Measurements from ENCODE around the gene TCEA2.
"Not testable (repeated sequence)": the region's sequence is repeated elsewhere in the genome, so short reads cannot be mapped to it uniquely, and the experiment has no call there.

TCEA2 gene

DNA sequence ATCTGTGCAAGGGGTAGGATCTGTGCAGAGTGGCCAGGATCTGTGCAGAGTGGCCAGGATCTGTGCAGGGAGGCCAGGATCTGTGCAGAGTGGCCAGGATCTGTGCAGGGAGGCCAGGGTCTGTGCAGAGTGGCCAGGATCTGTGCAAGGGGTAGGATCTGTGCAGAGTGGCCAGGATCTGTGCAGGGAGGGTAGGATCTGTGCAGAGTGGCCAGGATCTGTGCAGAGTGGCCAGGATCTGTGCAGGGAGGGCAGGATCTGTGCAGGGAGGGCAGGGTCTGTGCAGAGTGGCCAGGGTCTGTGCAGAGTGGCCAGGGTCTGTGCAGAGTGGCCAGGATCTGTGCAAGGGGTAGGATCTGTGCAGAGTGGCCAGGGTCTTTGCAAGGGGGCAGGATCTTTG, 25.6 kb downstream of the TCEA2 start:
- peaks cover 11 to 13% of the 10 kb centered on the region in 2 donors for H3K4me1 Mint-ChIP-seq
- peaks cover 5 to 21% of the 10 kb centered on the region in 2 donors for H3K27me3 Mint-ChIP-seq
- DNase-seq; ATAC-seq (replicated peaks); H3K9me3 Mint-ChIP-seq; H3K27ac Mint-ChIP-seq; H3K36me3 Mint-ChIP-seq; H3K4me3 Mint-ChIP-seq: not testable (repeated sequence)

DNA sequence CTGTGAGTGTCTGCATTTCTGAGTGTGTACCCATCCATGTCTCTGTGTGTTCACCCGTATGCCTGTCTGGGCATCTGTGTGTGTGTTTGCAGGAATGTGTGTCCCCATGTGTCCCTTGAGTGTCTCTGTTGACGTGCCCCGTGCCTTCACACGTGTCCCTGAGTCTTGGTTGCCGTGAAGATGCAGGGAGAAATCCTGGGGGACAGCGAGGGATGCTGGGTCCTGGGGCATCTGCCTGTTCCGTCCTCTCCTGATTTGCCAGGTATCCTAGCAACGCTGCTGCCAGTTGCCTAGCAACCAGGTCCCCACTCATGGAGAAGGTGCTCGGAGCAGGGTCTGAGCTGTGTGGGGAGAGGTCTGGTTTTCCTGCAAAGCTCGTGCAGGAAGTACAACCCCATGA, 27.2 kb downstream of the TCEA2 start:
- Mint-ChIP-seq H3K27ac (no peak overlapping the region), H3K27me3 (peaks cover 0 to 9% of the 10 kb centered on the region in 2 donors), H3K36me3 (peaks cover 2 to 3% of the 10 kb centered on the region in 2 donors), H3K9me3 (peaks cover 0 to 7% of the 10 kb centered on the region in 2 donors), H3K4me3 (no peak overlapping the region), H3K4me1 (peaks cover 0 to 9% of the 10 kb centered on the region in 2 donors)
- ATAC-seq (replicated peaks) (no peak), DNase-seq (no peak)

DNA sequence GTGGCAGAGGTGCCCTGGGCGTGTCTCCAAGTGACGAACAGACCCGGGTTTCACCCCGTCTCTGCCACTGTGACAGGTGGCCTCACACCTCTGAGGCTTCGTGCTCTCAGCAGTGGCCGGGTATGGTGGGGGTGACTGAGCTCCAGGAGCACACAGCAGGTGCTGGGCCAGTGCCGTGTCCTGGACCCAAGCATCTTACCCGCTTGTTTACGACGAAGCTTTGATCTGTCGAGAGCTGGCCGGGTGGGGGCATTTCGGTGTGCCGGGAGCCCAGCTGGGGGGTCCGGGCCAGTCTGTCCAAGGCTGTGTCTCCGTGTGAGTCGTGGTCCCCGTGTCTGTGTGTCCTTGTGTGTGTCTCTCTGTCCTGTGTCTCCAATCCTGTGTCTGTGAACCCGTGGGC, 28.3 kb downstream of the TCEA2 start:
- H3K27me3 Mint-ChIP-seq: no peaks in the 10 kb centered on the region
- no peak for ATAC-seq (replicated peaks)

DNA sequence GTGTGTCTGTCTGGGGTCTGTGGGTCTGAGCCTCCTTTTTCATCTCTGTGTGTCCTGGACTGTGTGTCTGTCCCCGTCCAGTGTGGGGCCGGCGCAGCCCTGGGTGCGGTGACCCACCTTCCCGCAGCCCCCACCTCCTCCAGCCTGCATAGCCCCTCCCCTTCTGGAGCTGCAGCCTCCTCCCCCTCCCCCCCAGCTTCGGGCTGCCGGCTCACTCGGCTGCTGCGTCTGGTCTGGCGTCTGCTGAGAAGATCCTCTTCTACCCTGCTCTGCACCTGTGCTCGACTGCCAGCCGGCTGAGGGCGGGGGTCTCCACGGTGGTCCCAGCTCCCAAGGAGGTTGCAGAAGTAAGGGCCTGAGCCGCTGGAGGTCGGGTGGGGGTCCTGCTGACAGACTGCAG, 28.8 kb downstream of the TCEA2 start:
- peaks cover 0 to 15% of the 10 kb centered on the region in 2 donors for H3K4me1 Mint-ChIP-seq
- H3K4me3 Mint-ChIP-seq: no peak overlapping the region
- no peaks in the 10 kb centered on the region for H3K27me3 Mint-ChIP-seq
- peaks cover 2 to 6% of the 10 kb centered on the region in 2 donors for H3K9me3 Mint-ChIP-seq
- H3K36me3 Mint-ChIP-seq: peaks cover 4 to 6% of the 10 kb centered on the region in 2 donors
- DNase-seq (no peak), ATAC-seq (replicated peaks) (no peak)
- no peak overlapping the region for H3K27ac Mint-ChIP-seq

More for the DNA sequence above, 28.3 kb downstream of the TCEA2 start:
- Mint-ChIP-seq H3K4me3 (no peak overlapping the region), H3K36me3 (peaks cover 2 to 3% of the 10 kb centered on the region in 2 donors), H3K27ac (no peak overlapping the region), H3K4me1 (peaks cover 0 to 12% of the 10 kb centered on the region in 2 donors), H3K9me3 (peaks cover 0 to 7% of the 10 kb centered on the region in 2 donors)
- DNase-seq: no peak

DNA sequence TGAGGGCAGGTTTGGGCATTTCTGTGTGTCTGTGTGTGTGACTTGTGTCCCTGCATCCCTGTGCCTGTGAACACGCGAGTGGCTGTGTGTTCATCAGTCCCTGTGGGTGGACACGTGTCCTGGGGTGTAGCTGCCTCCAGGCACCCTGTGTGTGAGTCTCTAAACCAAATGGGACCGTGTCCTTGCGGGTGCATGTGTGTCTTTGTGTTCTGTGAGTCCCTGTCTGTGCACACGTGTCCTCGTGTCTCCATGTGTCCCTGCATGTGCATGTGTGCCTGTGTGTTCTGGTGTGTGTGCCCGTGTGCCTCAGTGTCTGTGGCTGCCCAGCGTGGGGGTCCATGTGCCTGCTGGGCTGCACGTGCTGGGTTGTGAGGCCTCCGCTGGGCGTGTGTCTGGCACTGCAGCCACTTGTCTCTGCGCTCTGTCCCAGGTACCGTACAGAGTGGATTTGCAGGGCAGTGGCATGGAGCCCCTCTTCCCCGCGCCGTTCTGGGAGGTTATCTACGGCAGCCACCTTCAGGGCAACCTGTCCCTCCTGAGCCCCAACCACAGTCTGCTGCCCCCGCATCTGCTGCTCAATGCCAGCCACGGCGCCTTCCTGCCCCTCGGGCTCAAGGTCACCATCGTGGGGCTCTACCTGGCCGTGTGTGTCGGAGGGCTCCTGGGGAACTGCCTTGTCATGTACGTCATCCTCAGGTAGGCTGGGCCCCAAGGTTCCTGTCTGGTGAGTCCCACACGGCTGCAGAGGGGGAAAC, 29.4 kb downstream of the TCEA2 start:
- Mint-ChIP-seq H3K4me1 (peaks cover 0 to 16% of the 10 kb centered on the region in 2 donors), H3K9me3 (peaks cover 5 to 6% of the 10 kb centered on the region in 2 donors), H3K36me3 (peaks cover 7 to 9% of the 10 kb centered on the region in 2 donors), H3K27me3 (no peaks in the 10 kb centered on the region), H3K27ac (no peak overlapping the region), H3K4me3 (no peak overlapping the region)
- ATAC-seq (replicated peaks): peak in 1 of 2 donors; percentile 20
- DNase-seq: no peak

DNA sequence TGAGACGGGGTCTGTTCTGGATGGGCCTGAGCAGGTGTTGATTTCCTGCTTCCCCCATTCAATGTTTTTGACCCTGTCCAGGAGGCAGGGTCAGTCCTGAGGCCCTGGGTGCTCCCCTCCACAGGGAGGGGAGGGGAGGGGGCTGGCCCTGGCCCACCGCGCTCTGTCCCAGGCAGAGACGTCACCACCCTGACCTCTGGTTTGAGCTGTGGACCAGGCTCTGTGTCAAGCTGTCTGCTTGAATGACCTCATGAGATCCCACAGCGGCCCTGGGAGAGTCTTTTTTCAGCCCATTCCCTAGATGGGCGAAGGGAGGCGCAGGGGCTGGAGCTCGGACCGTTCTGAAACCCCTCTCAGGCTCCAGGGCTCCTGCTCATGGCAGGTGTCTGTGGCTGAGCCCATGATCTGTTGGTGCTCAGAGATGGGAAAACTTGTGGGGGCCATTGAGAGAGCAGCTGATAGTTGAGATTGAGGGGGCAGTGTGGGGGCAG, 30.1 kb downstream of the TCEA2 start:
- no peak overlapping the region for H3K4me3 Mint-ChIP-seq
- DNase-seq: no peak
- H3K9me3 Mint-ChIP-seq: peaks cover 2 to 5% of the 10 kb centered on the region in 2 donors
- H3K27me3 Mint-ChIP-seq: no peaks in the 10 kb centered on the region
- H3K36me3 Mint-ChIP-seq: peaks cover 7% of the 10 kb centered on the region in 2 donors
- H3K4me1 Mint-ChIP-seq: peaks cover 0 to 16% of the 10 kb centered on the region in 2 donors
- H3K27ac Mint-ChIP-seq: no peak overlapping the region
- ATAC-seq (replicated peaks): no peak

DNA sequence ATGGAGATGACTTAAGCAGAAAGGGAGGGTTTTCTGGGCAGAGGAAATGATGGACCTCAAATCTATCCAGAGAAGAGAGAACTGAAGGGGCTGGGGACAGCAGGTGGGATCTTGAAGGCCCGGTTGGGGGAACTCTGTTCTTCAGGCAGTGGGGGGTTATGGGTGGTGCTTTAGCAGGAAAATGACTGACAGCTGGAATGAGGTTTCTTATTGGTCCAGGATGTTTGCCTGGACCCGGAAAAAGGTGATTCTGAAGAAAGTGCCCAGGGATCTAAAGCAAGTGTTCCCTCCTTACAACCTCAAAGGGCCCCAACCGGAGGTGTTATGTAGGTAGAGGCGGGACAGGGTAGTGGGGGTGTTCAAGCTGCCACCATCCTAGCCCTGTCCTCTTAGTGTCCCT, 32.5 kb downstream of the TCEA2 start:
- Mint-ChIP-seq H3K9me3 (peaks cover 2 to 5% of the 10 kb centered on the region in 2 donors), H3K4me1 (peaks cover 9 to 15% of the 10 kb centered on the region in 2 donors), H3K27me3 (no peaks in the 10 kb centered on the region), H3K27ac (no peak overlapping the region), H3K36me3 (peaks cover 7% of the 10 kb centered on the region in 2 donors), H3K4me3 (no peak overlapping the region)
- ATAC-seq (replicated peaks) (no peak), DNase-seq (no peak)

DNA sequence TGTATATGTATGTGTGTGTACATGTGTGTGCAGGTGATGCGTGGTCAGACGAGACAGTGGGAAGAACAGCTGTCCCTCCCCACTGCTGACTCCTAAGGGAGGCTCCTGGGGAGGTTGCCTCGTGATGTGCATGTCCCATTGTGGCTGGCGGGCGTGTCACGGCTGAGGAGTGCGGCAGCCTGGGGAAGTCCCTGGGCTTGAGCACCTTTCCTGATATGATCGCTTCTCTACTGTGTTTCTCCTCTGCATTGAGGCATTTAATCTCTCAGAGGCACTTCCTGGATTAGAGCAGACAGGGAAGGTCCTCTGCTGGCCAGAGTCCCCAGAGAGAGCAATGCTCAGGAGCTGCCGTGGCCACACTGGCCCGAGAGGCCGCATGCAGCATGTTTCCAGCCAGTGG, 32.9 kb downstream of the TCEA2 start:
- no peak for DNase-seq
- Mint-ChIP-seq H3K27ac (no peak overlapping the region), H3K27me3 (peaks cover 0 to 2% of the 10 kb centered on the region in 2 donors), H3K4me1 (peaks cover 14 to 16% of the 10 kb centered on the region in 2 donors), H3K36me3 (peaks cover 7% of the 10 kb centered on the region in 2 donors), H3K4me3 (no peak overlapping the region), H3K9me3 (peaks cover 2 to 5% of the 10 kb centered on the region in 2 donors)
- no peak for ATAC-seq (replicated peaks)

DNA sequence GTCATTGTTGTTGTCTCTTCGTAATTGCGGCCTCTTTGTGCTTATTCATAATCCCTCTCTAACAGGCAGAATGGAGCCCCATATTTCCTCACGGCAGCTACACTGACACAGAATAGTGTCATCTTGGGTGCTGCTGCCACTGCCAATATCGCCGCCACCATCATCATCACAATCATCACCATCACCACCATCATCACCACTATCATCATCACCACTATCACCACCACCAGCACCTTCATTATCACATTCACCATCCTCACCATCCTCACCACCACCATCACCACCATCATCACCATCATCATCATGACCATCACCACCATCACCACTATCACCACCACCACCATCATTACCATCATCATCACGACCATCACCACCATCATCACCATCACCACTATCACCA, 33.5 kb downstream of the TCEA2 start:
- ATAC-seq (replicated peaks): no peak
- H3K27me3 Mint-ChIP-seq: peaks cover 6 to 8% of the 10 kb centered on the region in 2 donors
- H3K9me3 Mint-ChIP-seq: peaks cover 2 to 5% of the 10 kb centered on the region in 2 donors
- DNase-seq: no peak
- H3K4me1 Mint-ChIP-seq: peaks cover 20 to 22% of the 10 kb centered on the region in 2 donors
- H3K36me3 Mint-ChIP-seq: peaks cover 7% of the 10 kb centered on the region in 2 donors
- H3K4me3 Mint-ChIP-seq: no peak overlapping the region
- H3K27ac Mint-ChIP-seq: no peak overlapping the region

DNA sequence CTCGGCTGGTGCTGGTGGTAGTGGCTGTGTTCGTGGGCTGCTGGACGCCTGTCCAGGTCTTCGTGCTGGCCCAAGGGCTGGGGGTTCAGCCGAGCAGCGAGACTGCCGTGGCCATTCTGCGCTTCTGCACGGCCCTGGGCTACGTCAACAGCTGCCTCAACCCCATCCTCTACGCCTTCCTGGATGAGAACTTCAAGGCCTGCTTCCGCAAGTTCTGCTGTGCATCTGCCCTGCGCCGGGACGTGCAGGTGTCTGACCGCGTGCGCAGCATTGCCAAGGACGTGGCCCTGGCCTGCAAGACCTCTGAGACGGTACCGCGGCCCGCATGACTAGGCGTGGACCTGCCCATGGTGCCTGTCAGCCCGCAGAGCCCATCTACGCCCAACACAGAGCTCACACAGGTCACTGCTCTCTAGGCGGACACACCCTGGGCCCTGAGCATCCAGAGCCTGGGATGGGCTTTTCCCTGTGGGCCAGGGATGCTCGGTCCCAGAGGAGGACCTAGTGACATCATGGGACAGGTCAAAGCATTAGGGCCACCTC, 35.5 kb downstream of the TCEA2 start:
- Mint-ChIP-seq H3K27ac (no peak overlapping the region), H3K27me3 (peaks cover 14 to 22% of the 10 kb centered on the region in 2 donors), H3K9me3 (peaks cover 2 to 5% of the 10 kb centered on the region in 2 donors)

DNA sequence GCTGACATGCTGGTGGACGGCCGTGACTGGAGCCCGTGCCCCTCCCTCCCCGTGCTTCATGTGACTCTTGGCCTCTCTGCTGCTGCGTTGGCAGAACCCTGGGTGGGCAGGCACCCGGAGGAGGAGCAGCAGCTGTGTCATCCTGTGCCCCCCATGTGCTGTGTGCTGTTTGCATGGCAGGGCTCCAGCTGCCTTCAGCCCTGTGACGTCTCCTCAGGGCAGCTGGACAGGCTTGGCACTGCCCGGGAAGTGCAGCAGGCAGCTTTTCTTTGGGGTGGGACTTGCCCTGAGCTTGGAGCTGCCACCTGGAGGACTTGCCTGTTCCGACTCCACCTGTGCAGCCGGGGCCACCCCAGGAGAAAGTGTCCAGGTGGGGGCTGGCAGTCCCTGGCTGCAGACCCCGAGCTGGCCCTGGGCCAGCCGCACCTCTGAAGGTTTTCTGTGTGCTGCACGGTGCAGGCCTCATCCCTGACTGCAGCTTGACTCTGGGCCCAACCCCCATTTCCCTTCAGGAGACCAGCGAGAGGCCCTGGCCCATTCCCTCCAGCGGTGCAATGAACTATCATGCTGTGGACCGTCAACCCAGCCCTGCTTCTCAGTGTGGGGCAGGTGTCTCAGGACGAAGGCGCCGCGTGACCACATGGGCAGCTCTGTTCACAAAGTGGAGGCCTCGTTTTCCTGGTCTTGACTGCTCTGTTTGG, 36.2 kb downstream of the TCEA2 start:
- Mint-ChIP-seq H3K4me1 (peaks cover 21 to 31% of the 10 kb centered on the region in 2 donors), H3K36me3 (peaks cover 7% of the 10 kb centered on the region in 2 donors), H3K27me3 (peaks cover 17 to 29% of the 10 kb centered on the region in 2 donors), H3K27ac (no peak overlapping the region), H3K9me3 (peaks cover 2 to 5% of the 10 kb centered on the region in 2 donors), H3K4me3 (no peak overlapping the region)
- no peak for DNase-seq
- ATAC-seq (replicated peaks): no peak

More for the DNA sequence above, 35.5 kb downstream of the TCEA2 start:
- no peak for ATAC-seq (replicated peaks)
- Mint-ChIP-seq H3K4me3 (no peak overlapping the region), H3K36me3 (peaks cover 7% of the 10 kb centered on the region in 2 donors), H3K4me1 (peaks cover 21 to 31% of the 10 kb centered on the region in 2 donors)
- DNase-seq: no peak

DNA sequence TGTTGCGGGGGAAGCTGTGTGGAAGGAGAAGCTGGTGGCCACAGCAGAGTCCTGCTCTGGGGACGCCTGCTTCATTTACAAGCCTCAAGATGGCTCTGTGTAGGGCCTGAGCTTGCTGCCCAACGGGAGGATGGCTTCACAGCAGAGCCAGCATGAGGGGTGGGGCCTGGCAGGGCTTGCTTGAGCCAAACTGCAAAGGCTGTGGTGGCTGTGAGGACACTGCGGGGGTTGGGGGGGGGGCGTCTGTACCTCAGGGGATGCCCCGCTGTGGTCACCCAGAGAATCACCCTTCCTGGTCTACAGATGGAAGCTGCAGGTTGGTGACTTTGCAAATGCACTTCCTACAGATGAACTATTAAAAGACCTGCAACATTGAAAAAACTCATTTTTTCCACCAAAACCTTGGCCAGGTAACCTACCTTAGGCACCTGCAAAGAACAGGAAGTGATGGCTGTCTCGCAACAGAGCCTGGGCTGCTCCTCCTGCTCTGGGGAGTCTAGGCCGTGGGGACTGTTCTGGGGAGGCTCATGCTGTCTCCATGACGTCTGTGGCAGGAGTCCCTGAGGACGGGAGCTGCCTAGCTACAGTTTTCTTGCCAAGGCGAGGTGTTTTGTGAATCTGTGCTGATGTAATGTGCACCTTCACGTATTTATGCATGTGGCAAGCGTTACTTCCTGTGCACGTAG, 37.0 kb downstream of the TCEA2 start:
- Mint-ChIP-seq H3K36me3 (peaks cover 7% of the 10 kb centered on the region in 2 donors), H3K4me3 (no peak overlapping the region), H3K27me3 (peaks cover 17 to 32% of the 10 kb centered on the region in 2 donors), H3K27ac (no peak overlapping the region), H3K9me3 (peaks cover 2 to 5% of the 10 kb centered on the region in 2 donors), H3K4me1 (peaks cover 21 to 31% of the 10 kb centered on the region in 2 donors)
- DNase-seq (peak; percentile 72), ATAC-seq (replicated peaks) (peak; percentile 80 to 88)

DNA sequence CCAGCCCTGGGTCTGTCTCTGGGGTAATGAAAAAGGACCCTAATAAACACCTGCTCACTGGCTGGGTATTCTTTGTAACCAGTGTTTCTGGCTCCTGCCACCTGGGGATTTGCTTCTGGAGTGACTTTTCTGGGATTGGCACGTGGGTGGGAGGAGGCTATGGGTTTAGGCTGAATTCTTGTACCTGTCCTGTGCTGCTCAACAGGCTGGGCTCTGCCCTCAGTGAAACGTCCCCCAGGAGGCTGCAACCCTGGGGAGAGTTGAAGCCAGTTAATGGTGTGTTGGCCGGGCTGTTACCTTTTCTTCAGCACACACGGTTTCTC, 37.5 kb downstream of the TCEA2 start:
- Mint-ChIP-seq H3K27ac (peak overlapping the region; percentile 48), H3K4me3 (no peak overlapping the region)

More for the DNA sequence above, 37.5 kb downstream of the TCEA2 start:
- Mint-ChIP-seq H3K36me3 (peaks cover 7% of the 10 kb centered on the region in 2 donors), H3K27me3 (peaks cover 17 to 32% of the 10 kb centered on the region in 2 donors), H3K4me1 (peaks cover 20 to 31% of the 10 kb centered on the region in 2 donors), H3K9me3 (peaks cover 2 to 5% of the 10 kb centered on the region in 2 donors)
- ATAC-seq (replicated peaks): peak in 1 of 2 donors; percentile 12
- no peak for DNase-seq

Measured in stimulated activated naive B cell treated with anti-CD40 and anti-IgM and Interleukin-4, amounts not matched to agents 10 μg/mL and 1 μg/mL and 100 μg/mL, for 72 hours (primary cell).